Activated T-cell treated with anti-CD3 and anti-CD28 coated beads for 4 hours (primary cell): ENCODE results near the gene LHFPL3.

Source experiments
- DNase-seq: peaks from one replicate; pipeline ENCODE4 v3.0.0-alpha.2; 2020

Gene LHFPL3

DNA sequence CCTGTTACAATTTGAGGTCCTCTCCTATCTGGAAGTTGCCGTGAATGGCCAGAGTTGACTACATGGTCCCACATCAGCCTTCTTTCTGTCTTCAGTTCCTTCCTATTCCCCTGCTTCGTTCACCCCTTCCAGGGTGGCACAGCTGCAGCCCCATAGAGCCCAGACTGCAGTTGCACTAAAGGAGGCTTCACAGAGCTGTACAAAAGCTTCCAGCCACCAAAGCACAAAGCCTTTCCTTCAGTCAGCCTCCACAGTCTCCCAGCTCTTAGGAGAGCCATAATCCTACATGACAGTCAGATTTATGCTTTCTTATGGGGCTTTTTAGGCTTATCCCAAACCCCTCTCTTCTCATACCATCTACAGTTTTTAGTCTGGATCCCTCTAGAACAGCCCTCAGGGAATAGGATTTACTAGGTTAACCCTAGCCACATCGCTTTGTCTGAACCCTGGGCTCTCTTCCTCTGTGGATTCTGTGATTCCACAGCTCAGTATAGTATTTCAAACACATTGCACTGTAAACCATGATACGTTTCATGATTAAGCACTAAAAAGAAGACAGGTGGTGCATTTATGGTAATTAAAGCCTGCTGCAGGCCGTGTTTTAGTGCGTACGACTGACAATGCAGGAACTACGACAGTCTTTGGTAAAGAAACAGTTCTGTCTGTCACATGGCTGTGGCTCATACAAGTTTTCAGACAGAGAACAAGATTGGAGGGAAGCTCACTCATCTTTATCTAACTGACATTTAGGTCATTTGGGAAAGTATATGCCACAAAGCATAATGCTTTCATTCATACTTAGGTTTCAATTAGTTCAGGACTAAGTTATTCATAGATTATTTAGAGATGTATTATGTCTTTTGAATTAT, 477.3 kb downstream of the LHFPL3 start:
- no peak for DNase-seq

GRCh38 chr7:104807671-104808070, 479.3 kb downstream of the LHFPL3 start:
- no peak for DNase-seq

DNA sequence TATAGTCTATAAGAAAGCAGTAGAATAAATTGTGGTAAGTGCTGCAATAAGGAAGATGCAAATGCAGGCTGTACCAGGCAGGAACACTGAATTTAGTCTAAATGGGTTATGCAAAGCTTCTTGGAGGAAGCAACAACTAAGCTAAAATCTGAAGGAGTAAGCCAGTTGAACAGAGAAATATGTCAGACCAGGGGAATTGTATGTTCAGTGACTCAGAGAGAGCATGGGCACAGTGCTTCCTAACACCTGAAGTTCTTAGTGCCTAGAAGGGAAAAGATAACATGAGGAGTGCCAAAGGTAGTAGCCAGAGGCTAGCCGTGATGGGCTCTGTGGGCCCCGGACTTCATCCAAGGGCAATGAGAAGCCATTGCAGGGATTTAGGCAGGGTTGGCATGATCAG, 481.5 kb downstream of the LHFPL3 start:
- DNase-seq = no peak

DNA sequence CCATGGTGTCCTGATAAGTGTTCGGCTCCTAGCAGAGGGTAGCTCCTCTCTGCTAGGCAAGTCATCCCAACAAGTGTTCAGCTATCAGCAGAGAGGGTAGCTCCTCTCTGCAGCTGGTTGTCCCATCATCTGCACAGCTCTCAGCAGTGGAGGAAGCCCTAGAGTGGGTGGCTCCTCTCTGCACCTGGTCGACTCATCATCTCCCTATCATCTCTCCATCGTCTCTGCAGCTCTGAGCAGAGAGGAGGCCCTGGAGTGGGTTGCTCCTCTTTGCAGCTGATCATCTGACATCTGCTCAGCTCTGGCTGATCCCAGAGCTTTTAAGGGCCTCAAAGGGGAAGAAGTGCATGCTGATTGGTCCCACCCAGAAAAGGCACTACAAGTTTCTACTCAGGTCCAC, 485.7 kb downstream of the LHFPL3 start:
- DNase-seq = no peak

- no peak for DNase-seq
These were observed 486.4 kb downstream of the LHFPL3 start for GRCh38 chr7:104814671-104815400.

GRCh38 chr7:104816537-104816936, 488.1 kb downstream of the LHFPL3 start:
- no peak for DNase-seq

DNA sequence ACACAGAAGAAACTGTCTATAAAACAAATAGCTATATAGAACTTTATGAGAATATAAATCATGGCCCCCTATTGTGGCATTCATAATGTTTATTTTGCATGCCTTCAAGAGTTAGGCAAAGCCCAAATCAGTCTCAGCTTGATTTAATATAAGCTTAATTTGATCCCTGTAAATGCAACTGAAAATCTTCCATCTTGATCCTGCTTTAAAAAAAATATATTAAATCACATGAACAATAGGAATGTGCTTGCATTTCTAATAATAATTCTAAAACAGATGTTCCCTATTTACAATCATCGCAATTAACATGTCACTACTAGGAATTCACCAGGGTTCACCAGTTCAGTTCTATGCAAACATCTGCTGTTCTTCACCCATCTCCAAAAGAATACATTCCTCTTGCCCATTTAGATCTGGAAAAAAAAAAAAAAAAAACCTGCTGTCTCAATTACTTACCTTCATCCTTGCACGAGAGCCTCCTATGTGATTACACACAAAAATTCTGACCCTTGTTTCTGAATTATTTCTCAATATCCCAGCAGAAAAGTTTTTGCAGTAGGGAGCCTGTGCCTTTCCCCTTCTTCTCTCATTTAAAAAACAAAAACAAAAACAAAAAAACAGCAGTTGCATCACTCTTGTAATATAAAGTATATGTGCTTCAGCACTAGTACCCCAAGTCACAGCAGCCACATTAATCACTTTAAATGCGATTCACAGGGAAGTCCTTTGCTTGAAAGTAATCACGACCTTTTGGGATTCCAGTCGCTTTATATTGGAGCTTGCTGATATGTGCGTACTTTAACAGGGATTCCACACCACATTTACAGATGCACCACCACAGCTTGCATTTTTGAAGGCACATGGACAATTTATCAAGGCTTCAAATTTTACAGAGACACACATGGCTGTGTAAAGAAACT, 490.8 kb downstream of the LHFPL3 start:
- no peak for DNase-seq

GRCh38 chr7:104820836-104821535, 492.6 kb downstream of the LHFPL3 start:
- no peak for DNase-seq

- no peak for DNase-seq
These were observed 494.8 kb downstream of the LHFPL3 start for GRCh38 chr7:104823177-104823576.

GRCh38 chr7:104825099-104825498, 496.7 kb downstream of the LHFPL3 start:
- DNase-seq = no peak

GRCh38 chr7:104826135-104826534, 497.7 kb downstream of the LHFPL3 start:
- DNase-seq = no peak

GRCh38 chr7:104836976-104837375, 508.6 kb downstream of the LHFPL3 start:
- no peak for DNase-seq

GRCh38 chr7:104838537-104839299, 510.3 kb downstream of the LHFPL3 start:
- DNase-seq = no peak

DNA sequence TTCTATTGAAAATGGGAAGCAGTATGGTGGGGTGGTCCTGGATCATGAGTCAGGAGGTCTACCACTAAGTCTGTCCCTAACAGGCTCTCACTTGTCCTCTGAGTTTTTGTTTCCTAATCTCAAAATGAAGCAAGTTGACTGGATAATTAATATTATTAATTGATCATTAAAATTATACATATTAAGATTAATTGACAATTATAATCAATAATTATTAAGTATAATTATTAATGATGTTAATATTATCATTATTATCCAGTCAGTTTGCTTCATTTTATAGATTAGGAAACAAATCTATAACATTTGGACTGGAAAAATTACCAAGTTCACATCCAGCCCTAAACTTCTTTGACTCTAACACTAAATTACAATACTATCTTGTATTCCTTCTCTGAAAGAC, 511.4 kb downstream of the LHFPL3 start:
- no peak for DNase-seq

DNA sequence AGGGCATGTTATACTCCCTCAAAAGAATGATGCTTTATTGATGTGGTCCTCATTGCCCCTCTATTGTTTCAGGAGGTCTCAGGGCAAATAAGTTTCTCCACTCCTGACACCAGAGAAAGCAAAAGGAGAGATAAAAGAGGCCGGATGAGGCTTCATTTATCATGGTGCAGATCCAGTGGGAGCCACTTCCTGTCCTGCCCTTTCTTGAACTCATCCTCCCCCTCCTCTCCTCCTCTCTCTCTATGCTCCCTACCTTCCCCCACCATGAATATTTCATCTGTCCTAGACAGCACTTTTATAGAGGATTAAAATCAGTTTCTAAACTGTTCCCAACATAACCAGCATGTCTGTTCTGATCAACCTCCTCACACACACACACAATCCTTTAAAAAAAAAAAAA, 513.4 kb downstream of the LHFPL3 start:
- DNase-seq = no peak

- no peak for DNase-seq
These were observed 514.8 kb downstream of the LHFPL3 start for GRCh38 chr7:104843198-104843597.

DNA sequence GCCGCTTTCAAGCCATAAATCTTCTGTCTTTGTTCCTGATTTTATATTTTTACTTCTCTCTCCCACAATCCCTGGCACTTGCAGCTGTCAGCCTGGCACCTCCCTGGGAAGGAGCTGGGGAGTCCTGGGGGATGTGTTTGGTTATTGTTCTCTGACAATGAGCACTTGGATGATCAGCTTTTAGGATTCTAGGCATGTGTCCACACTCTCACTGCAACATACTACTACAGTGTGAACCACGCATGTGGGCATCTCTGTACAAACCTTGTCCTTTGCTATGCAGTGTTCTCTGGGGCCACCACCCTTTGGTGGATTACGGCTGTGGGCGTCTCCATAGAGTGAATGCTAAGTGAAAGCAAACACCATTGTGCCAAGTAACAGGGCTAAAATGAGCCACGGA, 517.2 kb downstream of the LHFPL3 start:
- no peak for DNase-seq

- no peak for DNase-seq
These were observed 518.3 kb downstream of the LHFPL3 start for GRCh38 chr7:104846731-104847130.

- peak; percentile 48 for DNase-seq
These were observed 520.0 kb downstream of the LHFPL3 start for GRCh38 chr7:104848138-104848990.

GRCh38 chr7:104850374-104850773, 522.0 kb downstream of the LHFPL3 start:
- no peak for DNase-seq

DNA sequence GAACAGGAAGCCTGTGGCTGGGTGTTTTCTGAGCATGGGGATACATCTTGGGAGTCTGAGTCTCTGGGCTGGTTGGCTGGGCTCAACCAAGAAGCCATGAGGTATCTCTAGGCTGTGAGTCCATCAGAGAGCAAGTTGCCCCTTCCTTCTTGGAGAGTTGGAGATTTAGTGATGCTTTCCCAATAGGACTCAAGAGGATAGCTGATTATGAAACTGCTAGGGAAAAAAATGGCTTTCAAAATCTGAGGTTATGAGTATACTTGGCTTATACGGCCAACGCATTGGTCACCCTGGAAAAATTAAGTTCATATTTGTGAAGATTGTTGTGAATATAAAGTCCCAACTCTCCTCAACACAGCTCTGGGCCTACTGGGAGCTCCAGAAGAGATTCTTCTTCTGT, 522.9 kb downstream of the LHFPL3 start:
- no peak for DNase-seq
